GM18511 (cell line): ENCODE measurements around the gene KYAT1.
A peak's percentile ranks its signal among the peaks of the same experiment; 100 is the strongest.
"Not testable (repeated sequence)": the region's sequence is repeated elsewhere in the genome, so short reads cannot be mapped to it uniquely, and the experiment has no call there.

Source experiments
- ATAC-seq: cut with Tn5 transposase; IDR thresholded peaks from one replicate; pipeline ENCODE4 v1.9.1; 2021; ENCODE audit warnings: mild to moderate bottlenecking, moderate library complexity; ENCODE audit not compliant: unreplicated experiment

The KYAT1 gene

DNA sequence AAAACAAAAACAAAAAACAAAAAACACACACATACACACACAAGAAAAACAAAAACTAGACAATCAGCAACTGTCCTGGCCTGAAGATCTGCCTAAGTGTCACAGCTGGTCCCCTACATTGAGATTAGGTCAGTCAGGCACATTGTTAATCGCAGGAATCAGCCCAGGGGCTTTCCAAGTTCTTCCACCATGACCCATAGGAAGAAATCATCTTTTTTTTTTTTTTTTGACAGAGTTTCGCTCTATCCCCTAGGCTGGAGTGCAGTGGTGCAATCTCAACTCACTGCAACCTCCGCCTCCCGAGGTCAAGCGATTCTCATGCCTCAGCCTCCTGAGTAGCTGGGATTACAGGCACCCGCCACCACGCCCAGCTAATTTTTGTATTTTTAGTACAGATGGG is 38.6 kb downstream of the KYAT1 start:
- ATAC-seq, result not testable (repeated sequence)

DNA sequence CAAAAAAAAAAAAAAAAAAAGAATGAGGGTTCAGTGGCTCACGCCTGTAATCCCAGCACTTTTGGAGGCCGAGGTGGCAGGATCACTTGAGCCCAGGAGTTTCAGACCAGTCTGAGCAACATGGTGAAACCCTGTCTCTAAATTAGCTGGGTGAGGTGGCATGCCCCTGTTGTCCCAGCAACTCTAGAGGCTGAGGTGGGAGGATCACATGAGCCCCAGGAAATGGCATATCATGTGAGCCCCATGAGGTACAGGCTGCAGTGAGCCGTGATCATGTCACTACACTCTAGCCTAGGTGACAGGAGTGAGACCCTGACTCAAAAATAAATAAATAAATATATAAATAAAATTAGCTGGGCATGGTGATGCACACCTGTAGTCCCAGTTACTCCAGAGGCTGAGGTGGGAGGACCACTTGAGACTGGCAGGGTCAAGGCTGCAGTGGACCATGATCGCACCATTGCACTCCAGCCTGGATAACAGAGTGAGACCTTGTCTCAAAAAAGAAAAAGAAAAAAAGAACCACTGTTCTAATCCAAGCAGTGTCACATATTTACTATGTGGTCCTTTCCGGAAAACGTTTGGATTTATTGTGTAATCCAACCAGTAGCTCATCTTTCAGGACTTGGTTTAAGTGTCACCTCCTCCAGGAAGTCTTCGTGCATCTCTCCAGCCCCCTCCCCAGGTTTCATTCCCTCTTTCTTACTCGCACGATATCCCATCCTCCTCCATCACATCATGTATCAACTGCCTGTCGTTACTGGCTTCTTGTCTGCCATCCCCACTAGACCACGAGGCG is 39.9 kb downstream of the KYAT1 start:
- no peak for ATAC-seq

DNA sequence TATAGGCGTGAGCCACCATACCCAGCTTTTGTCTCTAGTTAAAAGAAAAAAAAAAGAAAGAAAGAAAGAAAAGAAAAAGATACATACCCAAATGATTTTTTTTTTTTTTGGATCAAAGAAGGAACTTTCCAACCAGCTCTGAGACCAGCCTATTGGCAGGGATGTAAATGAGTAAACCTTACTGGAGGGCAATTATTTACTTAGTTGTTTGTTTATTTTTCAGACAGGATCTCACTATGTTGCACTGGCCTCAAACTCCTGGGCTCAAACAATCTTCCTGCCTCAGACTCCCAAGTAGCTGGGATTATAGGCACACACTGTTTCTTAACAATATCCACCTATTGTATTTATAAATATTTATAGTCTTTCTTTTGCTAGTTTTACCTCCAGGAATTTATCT is 41.2 kb downstream of the KYAT1 start:
- ATAC-seq, result no peak

DNA sequence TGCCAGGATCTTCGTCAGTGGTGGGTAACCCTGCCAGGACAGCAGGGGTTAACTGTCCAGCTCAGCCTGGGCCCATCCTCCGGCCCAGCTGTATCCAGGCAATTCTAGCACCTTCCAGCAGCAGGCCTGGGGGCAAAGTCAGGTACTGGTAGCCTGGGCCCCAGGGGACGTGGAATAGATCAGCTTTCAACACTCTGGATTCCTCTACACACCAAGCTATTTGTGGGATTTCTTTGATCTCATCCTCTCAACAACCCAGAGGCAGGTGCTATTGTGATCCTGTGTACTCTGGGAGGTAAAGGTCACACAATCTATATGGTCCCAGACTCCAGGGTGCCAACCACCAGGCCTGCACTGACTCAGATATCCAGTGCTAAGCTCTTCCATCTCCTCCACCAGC is 43.4 kb downstream of the KYAT1 start:
- ATAC-seq, result no peak

DNA sequence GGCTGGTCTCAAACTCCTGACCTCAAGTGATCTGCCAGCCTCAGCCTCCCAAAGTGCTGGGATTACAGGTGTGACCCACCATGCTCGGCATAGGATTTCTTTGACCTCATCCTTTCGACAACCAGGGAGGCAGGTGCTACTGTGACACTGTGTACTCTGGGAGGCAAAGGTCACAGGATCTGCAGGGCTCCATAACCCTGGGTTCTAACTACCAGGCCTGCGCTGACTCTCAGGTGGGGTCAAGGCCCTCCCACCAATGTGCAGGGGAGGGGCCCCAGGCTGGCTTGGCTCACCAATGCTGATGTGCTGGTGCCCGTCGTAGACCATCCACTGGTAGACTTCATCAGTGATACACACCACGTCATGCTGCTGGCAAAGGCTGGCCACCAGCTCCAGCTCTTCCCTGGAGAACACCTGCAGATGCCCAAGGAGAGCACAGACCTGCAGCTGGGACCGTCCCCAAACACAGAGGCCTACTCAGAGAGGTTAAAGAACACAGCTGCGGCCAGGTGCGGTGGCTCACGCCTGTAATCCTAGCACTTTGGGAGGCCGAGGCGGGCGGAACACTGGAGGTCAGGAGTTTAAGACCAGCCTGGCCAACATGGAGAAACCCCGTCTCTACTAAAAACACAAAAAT is 45.1 kb downstream of the KYAT1 start:
- no peak for ATAC-seq

DNA sequence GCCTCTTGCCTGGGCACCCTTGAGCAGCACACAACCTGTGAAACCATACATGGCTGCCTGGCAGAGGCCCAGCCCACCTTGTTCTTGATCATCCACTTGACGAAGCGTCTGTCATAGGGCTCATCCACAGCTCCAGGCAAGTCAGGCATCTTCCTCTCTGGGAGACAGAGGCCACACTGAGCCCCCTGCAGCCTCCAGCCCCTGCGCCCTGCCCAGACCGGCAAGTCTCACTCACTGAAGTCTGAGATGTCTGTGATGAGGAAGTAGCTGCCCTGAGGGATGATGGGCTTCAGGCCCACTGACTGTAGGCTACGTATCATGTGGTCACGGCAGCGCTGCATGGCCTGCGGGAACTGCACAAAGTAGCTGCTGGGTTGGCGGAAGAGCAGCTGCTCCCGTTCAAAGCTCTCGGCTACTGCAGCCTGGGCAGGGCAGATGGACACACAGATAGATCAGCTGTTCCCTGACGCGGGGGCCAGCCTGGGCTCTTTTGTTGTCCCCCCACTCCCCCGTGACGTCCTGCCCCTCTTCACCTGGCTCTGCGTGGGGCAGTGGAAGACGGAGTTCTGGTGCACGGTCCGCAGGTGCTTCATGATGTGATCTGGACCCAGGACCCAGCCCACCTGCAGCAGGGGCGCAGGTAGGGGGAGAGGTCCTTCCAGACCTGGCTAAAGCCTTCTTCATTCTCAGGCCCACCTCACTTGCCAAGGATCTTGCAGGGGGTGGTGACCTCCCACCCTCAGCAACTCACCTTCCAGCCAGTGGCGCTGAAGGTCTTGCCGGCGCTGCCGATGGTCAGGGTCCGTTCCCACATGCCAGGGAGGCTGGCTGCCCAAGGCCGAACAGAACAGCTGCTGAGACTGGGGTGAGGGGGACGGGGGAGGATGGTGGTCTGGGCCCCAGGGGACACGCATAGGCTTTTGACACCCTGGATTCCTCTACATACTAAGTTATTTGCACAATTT is 46.2 kb downstream of the KYAT1 start:
- ATAC-seq, result no peak

DNA sequence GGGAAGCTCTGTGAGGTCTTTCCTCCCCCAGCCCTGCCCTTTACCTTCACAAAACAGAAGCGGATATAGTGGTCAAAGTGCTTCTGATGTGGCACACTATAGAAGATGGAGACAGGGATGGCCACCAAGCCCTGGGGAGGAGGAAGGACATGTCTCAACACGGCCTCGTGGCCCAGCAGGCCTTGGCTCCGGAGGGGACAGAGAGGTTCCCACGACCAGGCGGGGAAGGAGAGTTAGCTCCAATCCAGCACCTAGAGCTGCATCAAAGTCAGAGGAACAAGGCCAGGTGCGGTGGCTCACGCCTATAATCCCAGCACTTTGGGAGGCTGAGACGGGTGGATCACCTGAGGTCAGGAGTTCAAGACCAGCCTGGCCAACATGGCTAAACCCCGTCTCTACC is 48.1 kb downstream of the KYAT1 start:
- ATAC-seq, result no peak

DNA sequence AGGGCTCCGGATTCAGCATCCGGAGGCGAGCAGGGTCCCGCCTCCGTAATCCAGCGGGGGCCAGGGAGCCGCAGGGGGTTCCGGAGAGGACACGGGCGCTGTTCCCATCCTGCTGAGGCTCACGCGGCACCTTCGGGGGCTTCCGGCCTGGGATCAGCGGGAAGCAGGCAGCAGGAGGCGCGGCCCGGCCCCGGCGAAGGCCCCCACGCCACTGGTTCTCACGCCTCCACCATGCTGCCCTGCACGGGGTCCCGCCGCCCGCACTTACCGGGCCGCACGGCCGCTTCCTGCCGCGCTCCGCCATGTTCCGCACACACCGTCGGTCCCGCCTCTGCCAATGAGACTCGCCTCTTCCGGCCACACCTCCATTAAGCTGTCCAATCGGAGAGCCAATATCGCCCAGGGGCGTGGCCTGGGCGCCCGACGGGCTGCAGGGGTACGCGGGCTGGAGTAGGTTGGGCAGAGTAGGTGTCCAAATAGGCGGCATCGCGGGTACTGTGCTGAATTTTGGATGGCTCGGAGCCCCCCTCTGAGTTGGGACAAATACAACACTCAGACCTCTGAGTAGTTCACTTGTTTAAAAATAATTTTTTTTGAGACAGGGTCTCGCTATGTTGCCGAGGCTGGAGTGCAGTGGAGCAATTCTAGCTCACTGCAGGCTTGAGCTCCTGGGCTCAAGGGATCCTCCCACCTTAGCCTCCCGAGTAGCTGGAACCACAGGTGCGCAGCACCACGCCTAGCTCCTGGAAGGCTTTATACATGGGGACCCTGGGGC is 52.1 kb downstream of the KYAT1 start, which contains the start of gene SPOUT1:
Gene SPOUT1 (minus strand): TSS at position 318 of the 775 bp plus-strand sequence. CDS start 14 bp downstream, at position 304.
- peak; percentile 98 for ATAC-seq

DNA sequence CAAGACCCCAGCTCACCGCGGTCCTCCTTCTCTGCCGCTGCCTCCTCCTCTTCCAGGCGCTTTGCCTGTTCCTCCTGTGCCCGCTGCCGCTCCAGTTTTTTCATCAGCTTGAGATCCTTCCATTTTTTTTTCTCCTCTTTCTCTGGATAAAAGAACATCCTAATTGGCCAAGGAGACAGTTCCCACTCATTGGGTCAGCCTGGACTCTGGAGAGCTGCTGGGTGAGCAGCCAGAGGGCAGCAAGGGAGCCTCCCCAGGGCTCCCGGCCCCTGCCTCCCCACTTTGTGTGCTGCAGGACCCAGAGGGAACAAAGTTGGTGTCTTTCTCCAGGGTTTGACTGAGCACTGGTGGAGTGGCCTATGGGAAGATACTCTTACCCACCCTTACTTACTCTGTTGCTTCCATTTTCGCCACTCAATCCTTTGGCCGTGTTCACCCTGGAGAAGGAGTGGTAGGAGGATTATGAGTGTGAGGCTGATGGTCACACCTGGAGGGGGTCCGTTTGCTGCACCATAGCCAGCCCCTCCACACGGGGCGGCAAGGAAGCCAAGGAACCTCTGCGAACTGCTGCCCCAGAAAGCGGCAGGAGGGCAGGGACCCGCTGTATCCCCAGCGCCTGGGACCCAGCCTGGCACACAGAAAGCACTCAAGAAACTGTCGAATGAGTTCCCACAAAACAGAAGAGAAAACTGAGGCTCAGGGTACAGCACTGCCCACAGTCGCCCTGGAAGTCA is 52.9 kb downstream of the KYAT1 start:
- ATAC-seq, result no peak

DNA sequence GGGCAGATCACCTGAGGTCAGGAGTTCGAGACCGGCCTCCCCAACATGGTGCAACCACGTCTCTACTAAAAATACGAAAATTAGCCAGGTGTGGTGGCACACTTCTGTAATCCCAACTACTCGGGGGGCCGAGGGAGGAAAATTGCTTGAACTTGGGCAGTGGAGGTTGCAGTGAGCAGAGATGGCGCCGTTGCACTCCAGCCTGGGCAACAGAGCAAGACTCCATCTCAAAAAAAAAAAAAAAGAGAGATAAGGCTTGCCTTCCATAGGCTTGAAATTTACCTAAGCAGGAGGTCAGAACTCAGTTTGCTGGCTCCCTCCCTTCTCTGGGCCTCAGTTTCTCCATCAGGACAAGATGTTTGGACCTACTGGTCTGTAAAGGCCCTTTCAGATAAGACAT is 53.5 kb downstream of the KYAT1 start:
- no peak for ATAC-seq

DNA sequence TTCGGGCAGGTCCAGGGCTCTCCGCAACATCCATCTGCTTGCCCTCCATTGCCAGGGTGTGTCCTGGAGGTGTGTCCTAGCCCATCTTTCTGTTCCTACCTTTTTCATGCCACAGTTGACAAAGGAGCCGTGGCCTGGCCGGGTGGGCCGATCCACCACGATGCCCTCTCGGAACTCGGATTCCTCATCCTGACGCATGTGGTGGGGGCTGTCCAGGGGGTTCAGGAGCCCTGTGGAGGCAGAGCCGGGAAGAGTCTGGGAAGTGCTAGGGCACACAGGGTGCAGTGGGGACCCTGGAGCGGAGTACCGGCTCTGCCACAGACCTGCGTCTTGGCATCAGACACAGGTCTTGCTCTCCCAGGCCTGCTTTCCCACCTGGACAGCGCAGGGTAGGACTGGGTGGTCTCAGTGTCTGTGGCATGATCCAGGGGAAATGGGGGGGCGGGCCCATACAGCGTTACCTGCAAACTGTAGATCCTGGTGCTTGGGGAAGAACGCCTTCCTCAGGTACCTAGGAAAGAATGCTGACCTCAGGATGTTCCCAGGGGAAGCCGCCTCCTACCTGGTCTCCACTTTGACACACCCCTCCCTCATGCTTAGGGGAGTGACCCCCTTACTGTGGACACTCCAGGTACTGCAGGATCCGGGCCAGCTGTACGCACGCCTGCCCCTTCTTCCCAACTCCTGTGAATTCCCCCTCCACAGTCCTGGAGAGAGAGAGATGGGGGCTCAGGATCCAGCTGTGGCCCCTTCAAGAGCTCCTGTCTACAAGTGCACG is 55.6 kb downstream of the KYAT1 start:
- ATAC-seq, result no peak

DNA sequence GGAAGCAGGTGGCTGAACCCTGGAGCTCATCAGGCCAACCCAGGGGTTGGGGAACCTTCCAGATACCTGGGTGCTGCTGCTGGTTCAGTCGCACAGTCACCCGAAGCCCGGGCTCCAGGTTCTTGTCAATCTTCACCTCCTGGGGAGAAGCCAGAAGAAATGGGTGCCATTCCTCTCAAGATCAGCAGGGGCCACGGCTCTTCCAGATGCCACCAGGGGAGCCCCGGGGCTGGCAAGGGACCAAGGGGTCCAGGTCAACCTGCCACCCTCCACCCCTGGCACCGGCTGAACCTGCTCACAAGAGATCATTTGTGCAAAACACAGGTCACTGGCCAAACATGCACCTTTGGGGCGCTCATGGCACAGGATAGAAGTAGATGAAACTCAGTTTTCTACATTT is 56.8 kb downstream of the KYAT1 start:
- ATAC-seq, result no peak

DNA sequence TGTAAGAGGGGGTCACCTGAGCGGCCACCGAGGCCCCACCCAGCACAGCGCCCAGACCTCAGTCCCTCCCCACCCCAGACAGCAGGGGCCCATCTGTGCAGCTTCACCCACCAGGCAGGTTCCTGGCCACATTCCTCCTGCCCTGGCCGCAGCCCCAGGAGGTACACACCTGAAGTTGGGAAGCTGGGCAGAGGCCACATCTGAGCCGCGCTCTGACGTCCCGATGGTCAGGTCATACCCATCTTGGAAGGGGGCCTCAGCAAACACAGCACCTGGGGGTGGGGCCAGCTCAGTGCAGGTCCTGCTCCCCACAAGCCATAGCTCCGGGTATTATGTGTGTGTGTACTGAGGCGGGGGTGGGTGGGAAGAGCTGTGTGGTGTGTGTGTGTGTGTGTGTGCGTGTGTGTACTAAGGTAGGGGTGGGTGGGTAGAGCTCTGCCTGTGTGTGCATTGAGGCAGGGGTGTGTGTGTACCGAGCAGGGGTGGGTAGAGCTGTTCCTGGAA is 57.8 kb downstream of the KYAT1 start:
- no peak for ATAC-seq

DNA sequence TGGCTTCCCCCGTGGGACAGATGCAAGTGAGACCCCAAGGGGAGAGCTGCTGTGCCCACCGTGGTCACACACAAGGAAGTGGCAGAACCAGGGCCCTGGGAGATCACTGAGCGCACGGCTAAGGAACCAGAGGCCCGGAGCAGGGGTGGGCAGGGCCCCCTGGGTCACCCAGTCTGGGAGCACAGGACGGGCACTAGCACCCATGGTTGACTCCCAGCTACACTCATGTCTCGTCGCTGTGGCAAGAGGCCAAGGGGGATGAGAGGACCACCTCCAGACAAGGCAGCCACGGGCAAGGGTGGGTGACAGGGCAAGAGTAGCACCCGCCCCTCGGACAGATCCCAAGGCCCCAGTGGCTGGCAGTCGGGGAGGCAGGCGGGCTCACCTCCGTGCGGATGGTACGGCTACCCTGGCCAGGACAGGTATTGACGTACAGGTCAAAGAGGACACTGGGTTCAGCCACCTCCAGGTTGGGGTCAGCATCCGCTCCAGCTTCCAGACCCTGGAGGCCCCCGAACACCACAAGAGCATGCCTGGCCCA is 58.3 kb downstream of the KYAT1 start:
- ATAC-seq, result no peak

DNA sequence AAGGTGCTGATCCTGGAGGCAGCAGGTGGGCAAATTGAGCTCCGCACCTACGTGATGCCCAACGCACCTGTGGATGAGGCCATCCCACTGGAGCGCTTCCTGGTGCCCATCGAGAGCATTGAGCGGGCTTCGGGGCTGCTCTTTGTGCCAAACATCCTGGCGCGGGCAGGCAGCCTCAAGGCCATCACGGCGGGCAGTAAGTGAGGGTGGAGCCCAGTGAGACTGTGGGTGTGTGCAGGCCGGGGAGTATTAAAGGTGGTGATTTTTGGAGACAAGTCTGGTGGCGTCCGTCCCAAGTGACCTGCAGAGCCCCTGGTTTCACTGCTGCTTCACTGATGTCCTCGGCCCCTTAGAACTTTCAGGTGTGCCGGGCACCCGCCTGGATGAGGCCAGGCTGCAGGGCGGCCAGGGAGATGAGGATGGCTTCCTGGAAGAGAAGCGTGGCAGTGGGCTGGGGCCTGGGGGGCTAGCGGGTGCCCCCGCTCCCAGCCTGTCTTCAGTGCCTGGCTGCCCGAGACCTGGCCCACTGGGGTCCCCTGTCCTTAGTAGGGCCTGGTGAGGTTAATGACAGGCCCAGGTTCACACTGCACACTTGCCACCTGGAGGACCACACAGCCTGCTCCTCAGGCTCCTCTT is 59.2 kb downstream of the KYAT1 start:
- ATAC-seq, result no peak

DNA sequence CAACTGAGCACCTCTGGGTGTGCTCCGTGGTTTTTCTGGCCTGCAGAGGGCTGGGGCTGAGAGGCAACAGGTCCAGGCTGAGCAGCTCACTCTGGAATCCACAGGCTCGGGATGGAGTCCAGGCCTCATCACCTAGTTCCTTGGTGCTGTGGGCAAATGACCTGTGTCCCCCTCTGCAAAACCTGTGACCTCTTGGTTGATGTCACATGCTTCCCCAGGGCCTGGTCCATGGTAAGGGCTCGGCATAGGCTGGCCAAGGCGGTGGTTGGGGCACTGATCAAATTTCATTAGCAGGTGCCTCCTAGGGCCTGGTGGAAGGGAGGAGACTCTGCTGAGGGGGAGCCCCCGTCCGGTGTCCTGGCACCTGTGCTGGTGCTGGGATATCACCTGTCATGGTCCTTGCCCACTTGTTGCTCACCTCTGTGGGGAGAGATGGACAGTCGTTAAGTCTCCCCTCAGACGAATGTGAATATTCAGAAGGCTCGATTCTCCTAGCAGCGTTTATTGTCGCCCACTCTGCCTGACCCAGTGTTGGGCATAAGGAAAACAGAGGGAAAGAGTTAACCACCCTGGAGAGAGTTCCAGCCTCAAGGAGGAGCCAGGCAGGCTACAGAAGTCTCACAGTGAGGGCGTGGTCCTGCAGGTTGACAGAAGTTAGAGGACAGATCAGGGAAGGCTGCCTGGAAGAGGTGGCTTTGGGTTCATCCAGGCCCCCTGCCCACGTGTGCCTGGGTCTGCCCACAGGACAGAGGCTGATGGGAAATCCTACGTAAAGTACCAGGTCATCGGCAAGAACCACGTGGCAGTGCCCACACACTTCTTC is 60.0 kb downstream of the KYAT1 start:
- ATAC-seq, result no peak
